Naive B cell (primary cell): ENCODE data around the gene LUZP2. TPM values are rescaled to one million over a fixed set of nuclear protein-coding genes. Genes with fewer than 3 reads are reported as not detected.

Source experiments
- ATAC-seq, 2 donors: fragments of 150-1000 bp; cut with Tn5 transposase; 2 replicates each; pipeline ENCODE4 v1.10.0; 2021; ENCODE audit warnings: low read depth in 2 of 2, mild to moderate bottlenecking in 2 of 2, moderate library complexity in 2 of 2
- DNase-seq: peaks from one replicate; pipeline ENCODE4 v3.0.0; 2022
- H3K27ac Mint-ChIP-seq, 6 donors: one replicate each; pipeline ENCODE4 v1.8.0; 2020 to 2022; ENCODE audit warnings: mild to moderate bottlenecking in 6 of 6, mixed read lengths in 6 of 6, moderate library complexity in 5 of 6, inconsistent platforms in 2 of 6
- H3K27me3 Mint-ChIP-seq, 3 donors: one replicate each; pipeline ENCODE4 v1.8.0; 2021 to 2022; ENCODE audit warnings: mixed read lengths in 3 of 3, mild to moderate bottlenecking in 1 of 3
- H3K36me3 Mint-ChIP-seq, 2 donors: one replicate each; pipeline ENCODE4 v1.8.0; 2020 to 2022; ENCODE audit warnings: mixed read lengths in 2 of 2, inconsistent platforms in 1 of 2, mild to moderate bottlenecking in 1 of 2
- H3K4me1 Mint-ChIP-seq, 3 donors: one replicate each; pipeline ENCODE4 v1.8.0; 2020 to 2022; ENCODE audit warnings: mixed read lengths in 3 of 3, inconsistent platforms in 1 of 3, mild to moderate bottlenecking in 1 of 3, moderate library complexity in 1 of 3
- H3K4me3 Mint-ChIP-seq, 8 donors: one replicate each; pipeline ENCODE4 v1.8.0; 2020 to 2022; ENCODE audit warnings: mild to moderate bottlenecking in 8 of 8, mixed read lengths in 8 of 8, moderate library complexity in 8 of 8, inconsistent platforms in 2 of 8
- H3K9me3 Mint-ChIP-seq, 7 donors: one replicate each; pipeline ENCODE4 v1.8.0; 2020 to 2022; ENCODE audit warnings: mixed read lengths in 7 of 7, mild to moderate bottlenecking in 5 of 7, inconsistent platforms in 2 of 7, moderate library complexity in 1 of 7
- polyA plus RNA-seq, 6 donors: library from polyadenylated mRNA; unstranded; fragments of 300-500 nt; fragmentation: Illumina TruSeq; gene quantifications; one replicate each; pipeline ENCODE4 v1.2.3, GENCODE V29; 2021; ENCODE audit warnings: low read depth in 6 of 6

Gene LUZP2
- polyA plus RNA-seq, 6 donors from 2014 or later: not detected

DNA sequence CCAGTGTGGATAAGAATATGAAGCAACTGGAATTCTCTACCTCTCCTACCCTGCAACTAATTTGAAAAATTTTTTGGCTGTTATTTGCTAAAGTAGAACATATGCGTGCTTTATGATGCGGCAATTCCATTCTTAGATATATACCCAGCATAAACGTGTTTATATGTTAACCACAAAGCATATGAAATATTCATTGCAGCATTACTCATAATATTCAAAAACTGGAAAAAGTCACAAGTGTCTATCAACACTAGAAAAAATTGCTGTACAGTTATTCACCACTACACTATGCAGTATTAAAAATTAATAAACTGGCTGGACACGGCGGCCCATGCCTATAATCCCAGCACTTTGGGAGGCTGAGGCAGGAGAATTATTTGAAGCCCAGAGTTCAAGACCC lies 226.4 kb downstream of the LUZP2 start:
- no peaks in the 10 kb centered on the region for H3K4me1 Mint-ChIP-seq
- H3K27ac Mint-ChIP-seq: peak overlapping the region in 1 of 6 donors; percentile 58
- ATAC-seq (no peak), DNase-seq (no peak)
- H3K36me3 Mint-ChIP-seq: no peaks in the 10 kb centered on the region
- no peak overlapping the region for H3K4me3 Mint-ChIP-seq
- peaks cover 0 to 5% (median 0%) of the 10 kb centered on the region in 7 donors for H3K9me3 Mint-ChIP-seq
- H3K27me3 Mint-ChIP-seq: no peaks in the 10 kb centered on the region

DNA sequence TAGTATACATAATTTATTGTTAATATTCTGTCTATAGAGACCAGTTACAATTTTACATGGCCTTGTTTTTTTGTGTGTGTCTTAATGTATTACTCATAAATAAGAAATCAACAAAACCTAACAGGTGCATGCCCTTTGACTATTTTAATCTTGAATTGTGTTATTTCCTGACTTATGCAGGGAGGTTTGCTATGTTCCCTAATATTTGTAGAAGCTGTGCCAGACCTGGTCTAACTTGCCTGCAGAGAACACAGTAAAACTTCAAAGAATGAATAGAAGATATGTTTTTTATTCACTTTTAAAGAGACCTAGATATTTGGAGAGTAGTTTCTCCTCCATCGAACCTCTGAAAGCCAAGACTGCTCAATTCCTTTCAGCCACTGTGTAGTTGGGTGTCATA lies 234.7 kb downstream of the LUZP2 start:
- no peak overlapping the region for H3K27ac Mint-ChIP-seq
- H3K4me3 Mint-ChIP-seq: no peak overlapping the region
- no peaks in the 10 kb centered on the region for H3K9me3 Mint-ChIP-seq
- H3K4me1 Mint-ChIP-seq: no peaks in the 10 kb centered on the region
- peaks cover 0 to 5% (median 0%) of the 10 kb centered on the region in 3 donors for H3K27me3 Mint-ChIP-seq
- H3K36me3 Mint-ChIP-seq: no peaks in the 10 kb centered on the region
- ATAC-seq (no peak), DNase-seq (no peak)

DNA sequence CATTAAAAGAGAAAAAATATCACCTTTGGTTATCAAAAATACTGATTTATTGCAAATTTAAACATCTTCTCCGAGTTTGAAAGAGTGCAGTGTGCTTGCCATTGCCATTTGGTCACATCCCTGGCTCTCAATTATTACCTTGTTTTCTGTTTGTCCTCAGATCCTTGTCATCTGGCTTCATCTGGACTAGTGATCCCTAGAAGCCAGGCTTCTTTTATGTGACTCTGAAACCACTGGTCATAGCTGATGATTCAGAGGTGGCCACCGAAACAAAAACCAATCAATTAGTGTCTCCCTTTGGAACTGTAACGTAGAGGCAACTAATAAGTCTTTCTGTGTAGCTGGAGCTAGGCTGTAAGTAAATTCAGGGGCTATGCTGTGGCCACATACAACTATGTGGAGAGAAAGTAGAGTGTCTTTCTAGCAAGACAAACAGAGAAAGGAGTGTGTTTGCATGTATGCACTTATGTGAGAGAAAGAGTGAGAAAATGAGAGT lies 237.9 kb downstream of the LUZP2 start:
- Mint-ChIP-seq H3K27ac (no peak overlapping the region), H3K36me3 (no peaks in the 10 kb centered on the region), H3K9me3 (no peaks in the 10 kb centered on the region), H3K4me3 (no peak overlapping the region), H3K27me3 (peaks cover 0 to 5% (median 0%) of the 10 kb centered on the region in 3 donors), H3K4me1 (peaks cover 5 to 8% (median 6%) of the 10 kb centered on the region in 3 donors)
- DNase-seq (no peak), ATAC-seq (no peak)

DNA sequence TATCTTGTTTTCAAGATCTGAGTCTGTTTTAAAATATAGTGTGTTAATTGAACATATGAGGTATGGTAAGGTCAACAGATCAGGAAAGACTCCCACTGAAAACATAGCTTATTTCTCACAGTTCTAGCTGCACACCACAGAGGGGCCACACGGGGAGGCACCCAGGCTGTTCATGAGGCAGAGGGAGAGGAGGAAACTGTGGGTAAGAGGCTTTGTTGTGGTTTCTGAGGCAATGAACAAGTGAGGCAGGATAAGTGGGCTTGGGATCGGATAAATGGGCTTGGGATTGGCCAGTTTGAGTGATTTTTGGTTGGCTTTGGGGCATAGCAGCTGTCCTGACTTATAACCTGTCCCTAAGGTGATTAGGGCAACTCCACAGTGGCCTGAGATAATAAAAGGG lies 242.1 kb downstream of the LUZP2 start:
- peaks cover 0 to 5% (median 0%) of the 10 kb centered on the region in 3 donors for H3K27me3 Mint-ChIP-seq
- peak overlapping the region in 2 of 6 donors; percentile 0 to 4 for H3K27ac Mint-ChIP-seq
- no peak for DNase-seq
- peak in 1 of 2 donors; percentile 36 for ATAC-seq
- H3K4me1 Mint-ChIP-seq: peaks cover 5 to 8% (median 6%) of the 10 kb centered on the region in 3 donors
- H3K36me3 Mint-ChIP-seq: no peaks in the 10 kb centered on the region
- H3K9me3 Mint-ChIP-seq: no peaks in the 10 kb centered on the region
- H3K4me3 Mint-ChIP-seq: no peak overlapping the region

DNA sequence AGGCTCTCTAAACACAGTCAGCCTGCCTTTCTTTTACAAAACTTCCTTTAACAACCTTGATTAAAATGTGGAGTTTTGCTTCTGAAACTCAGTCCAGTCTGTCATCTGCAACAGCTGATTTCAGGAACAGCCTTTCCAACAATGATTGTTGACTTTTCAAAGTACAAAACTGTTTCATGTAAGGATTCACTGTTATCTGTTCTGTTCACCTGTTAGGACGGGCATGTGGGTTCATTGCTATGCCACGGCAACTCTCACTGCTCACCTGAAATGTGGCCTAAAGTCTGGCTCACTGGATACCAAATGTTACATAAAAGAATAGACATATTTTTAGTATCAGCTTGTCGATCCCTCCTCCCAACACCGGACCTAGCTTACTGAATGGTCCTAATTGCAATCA lies 242.8 kb downstream of the LUZP2 start:
- Mint-ChIP-seq H3K36me3 (no peaks in the 10 kb centered on the region), H3K9me3 (peaks cover 0 to 5% (median 0%) of the 10 kb centered on the region in 7 donors), H3K27ac (no peak overlapping the region), H3K27me3 (peaks cover 0 to 5% (median 0%) of the 10 kb centered on the region in 3 donors), H3K4me3 (no peak overlapping the region), H3K4me1 (peaks cover 11 to 14% (median 12%) of the 10 kb centered on the region in 3 donors)
- ATAC-seq (no peak), DNase-seq (no peak)

DNA sequence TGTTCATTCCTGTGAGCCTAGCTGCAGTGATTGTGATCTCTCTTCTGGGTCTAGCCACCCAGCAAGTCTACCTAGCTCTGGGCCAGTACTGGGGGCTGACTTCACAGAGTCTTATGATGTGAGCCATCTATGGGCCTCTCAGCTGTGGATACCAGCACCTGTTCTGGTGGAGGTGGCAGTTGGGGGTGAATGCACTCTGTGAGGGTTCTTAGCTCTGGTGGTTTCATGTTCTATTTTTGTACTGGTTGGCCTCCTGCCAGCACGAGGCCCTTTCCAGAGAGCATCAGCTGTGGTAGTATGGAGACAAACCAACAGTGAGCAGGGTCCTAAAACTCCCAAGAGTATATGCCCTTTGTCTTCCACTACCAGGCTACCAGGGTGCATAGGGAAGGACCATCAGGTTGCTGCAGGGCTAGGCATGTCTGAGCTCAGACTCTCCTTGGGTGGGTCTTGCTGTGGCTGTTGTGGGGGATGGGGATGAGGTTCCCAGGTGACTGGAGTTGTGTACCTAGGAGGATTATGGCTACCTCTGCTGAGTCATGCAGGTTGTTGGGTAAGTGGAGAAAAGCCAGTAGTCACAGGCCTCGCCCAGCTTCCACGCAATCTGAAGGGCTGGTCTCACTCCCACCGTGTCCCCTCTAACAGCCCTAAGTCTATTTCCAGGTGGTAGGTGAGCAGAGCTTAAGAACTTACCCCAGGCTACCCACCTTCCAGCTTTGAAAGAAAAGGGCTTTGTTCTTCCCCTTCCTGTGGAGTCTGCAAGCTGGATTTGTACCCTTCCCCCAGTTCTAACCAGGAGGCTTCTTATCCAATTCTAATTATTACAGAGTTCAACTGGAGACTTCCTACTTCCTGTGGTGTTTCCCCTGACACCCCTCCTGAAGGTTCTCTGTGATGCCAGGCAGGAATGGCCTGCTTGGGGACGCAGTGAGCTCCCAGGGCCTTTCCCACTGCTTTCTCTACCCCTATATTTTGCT lies 250.7 kb downstream of the LUZP2 start:
- peaks cover 26 to 48% (median 41%) of the 10 kb centered on the region in 3 donors for H3K4me1 Mint-ChIP-seq
- no peaks in the 10 kb centered on the region for H3K36me3 Mint-ChIP-seq
- DNase-seq (peak; percentile 14), ATAC-seq (peak in 1 of 2 donors; percentile 46)
- peak overlapping the region; percentile 50 to 90 (median 76) for H3K4me3 Mint-ChIP-seq
- peaks cover 0 to 10% (median 5%) of the 10 kb centered on the region in 7 donors for H3K9me3 Mint-ChIP-seq
- H3K27me3 Mint-ChIP-seq: no peaks in the 10 kb centered on the region
- peak overlapping the region; percentile 43 to 92 (median 90) for H3K27ac Mint-ChIP-seq

DNA sequence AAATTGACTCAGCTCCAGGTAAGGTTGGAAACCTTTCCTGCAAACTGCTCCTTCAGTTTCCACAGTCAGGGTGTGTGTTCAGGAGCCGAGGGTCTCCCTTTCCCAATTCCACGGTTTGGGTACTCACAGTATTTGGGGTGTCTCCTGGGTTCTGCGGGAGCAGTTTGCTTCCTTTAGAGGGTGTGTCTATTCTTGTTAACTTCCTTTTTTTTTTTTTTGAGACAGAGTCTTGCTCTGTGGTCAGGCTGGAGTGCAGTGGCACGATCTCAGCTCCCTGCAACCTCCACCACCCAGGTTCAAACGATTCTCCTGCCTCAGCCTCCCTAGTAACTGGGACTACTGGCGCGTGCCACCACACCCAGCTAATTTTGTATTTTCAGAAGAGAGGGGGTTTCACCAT lies 251.4 kb downstream of the LUZP2 start:
- Mint-ChIP-seq H3K27ac (peak overlapping the region in 3 of 6 donors; percentile 51 to 92 (median 63)), H3K4me1 (peaks cover 26 to 48% (median 41%) of the 10 kb centered on the region in 3 donors), H3K36me3 (no peaks in the 10 kb centered on the region), H3K9me3 (peaks cover 0 to 10% (median 5%) of the 10 kb centered on the region in 7 donors), H3K27me3 (no peaks in the 10 kb centered on the region), H3K4me3 (peak overlapping the region; percentile 50 to 90 (median 76))
- DNase-seq (no peak), ATAC-seq (peak; percentile 30 to 51)

DNA sequence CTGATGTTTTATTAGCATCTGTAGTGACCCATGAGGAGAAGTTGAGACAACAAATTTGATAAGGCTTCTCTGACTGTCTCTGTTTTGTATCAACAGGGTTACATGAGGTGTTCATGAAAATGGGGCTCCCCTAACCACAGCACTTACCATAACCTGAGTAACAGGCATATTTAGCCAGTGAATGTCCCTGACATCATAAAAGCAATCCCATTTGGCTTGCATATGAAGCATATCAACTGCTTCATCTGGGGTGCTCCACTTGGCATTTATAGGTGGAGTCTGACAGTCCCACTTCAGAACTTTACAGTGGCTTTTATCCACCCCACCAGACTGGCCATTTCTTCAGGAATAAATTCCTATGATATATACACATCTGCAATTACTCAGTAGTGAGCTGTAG lies 257.6 kb downstream of the LUZP2 start:
- no peaks in the 10 kb centered on the region for H3K9me3 Mint-ChIP-seq
- no peak for DNase-seq
- peak overlapping the region in 1 of 6 donors; percentile 83 for H3K27ac Mint-ChIP-seq
- ATAC-seq: no peak
- no peaks in the 10 kb centered on the region for H3K36me3 Mint-ChIP-seq
- H3K27me3 Mint-ChIP-seq: no peaks in the 10 kb centered on the region
- H3K4me3 Mint-ChIP-seq: no peak overlapping the region
- H3K4me1 Mint-ChIP-seq: peaks cover 0 to 3% (median under 1%) of the 10 kb centered on the region in 3 donors

DNA sequence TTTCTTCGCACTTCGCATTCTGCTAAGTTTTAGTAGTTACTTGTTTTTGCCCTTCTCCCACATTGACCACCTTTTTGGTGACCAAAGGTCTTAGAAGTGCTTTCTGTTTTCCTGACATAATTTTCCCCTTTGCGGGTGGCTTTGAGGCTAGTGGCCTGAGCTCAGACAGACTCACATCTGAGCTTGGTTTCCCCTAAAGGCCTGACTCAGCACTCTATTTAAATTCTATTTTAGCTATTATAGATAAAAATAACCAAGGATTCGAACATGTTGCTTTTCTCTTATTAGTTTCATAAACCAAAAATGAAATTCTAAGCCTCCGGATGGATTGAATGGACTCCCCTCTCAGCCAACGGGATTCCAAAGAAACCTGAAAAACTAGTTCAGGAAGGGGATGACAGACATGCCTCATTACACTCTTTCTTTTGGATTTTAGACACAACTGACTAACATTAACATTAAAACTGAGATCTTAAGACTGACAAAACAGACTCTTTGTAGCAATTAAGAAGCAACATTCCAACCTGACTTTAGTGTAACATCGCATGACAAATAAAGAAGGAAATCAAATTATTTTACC lies 258.5 kb downstream of the LUZP2 start:
- Mint-ChIP-seq H3K4me1 (peaks cover 0 to 5% (median 0%) of the 10 kb centered on the region in 3 donors), H3K36me3 (no peaks in the 10 kb centered on the region), H3K27ac (no peak overlapping the region), H3K9me3 (no peaks in the 10 kb centered on the region), H3K4me3 (no peak overlapping the region), H3K27me3 (no peaks in the 10 kb centered on the region)
- no peak for DNase-seq
- no peak for ATAC-seq

DNA sequence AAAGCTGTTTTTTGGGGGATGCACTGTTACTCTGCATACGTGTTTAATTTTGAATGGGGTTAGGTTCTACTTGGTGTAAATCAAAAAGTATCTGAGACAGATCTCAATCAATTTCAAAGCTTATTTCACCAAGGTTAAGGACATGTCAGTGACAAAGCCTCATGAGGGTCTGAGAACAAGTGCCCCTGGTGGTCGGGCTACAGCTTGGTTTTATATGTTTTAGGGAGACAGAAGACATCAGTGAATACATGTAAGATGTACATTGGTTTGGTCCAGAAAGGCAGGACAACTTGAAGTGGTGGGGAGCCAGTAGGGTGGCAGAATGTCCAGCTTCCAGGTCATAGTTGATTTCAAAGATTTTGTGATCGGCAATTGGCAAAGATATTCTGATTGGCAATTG lies 262.9 kb downstream of the LUZP2 start:
- Mint-ChIP-seq H3K9me3 (no peaks in the 10 kb centered on the region), H3K4me1 (peaks cover 4 to 6% (median 5%) of the 10 kb centered on the region in 3 donors), H3K27me3 (no peaks in the 10 kb centered on the region), H3K36me3 (no peaks in the 10 kb centered on the region), H3K4me3 (peak overlapping the region in 1 of 8 donors; percentile 16), H3K27ac (peak overlapping the region in 1 of 6 donors; percentile 76)
- DNase-seq (no peak), ATAC-seq (no peak)

DNA sequence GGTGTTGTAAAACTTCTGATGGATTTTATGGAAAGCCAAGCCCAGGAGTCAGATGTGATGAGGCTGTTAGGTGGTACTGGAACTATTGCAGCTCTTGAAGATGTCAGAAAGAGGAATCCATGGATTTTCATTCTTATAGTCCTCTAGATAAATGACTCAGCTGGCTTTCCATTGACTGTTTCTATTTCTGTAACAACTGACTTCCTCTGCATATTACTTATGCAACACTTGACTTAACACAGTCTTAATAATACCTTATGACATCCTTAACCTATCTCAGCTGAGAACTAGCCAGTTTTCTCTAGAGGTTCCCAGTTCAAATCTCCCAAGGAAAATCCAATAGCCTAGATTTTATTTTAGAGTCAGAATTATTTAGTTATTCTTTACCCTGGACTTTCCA lies 263.8 kb downstream of the LUZP2 start:
- no peak for ATAC-seq
- Mint-ChIP-seq H3K36me3 (no peaks in the 10 kb centered on the region), H3K27ac (no peak overlapping the region)

DNA sequence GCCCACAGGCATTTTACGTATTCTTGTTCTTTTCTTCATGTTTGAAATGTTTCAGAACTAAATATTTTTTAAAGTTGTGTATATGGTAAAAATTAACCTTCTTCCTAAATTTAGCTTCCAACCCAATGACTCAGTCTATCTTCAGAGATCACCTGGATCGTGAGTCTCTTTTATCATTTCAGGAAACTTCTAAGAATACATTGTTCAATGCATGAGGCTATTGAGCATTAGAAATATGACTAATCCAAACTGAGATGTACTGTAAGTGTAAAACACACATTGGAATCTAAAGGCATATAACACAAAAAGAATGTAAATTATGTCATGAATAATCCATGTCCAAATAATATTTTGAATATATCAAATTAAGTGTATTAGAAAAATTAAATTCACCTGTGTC lies 265.2 kb downstream of the LUZP2 start:
- Mint-ChIP-seq H3K4me3 (no peak overlapping the region), H3K27me3 (no peaks in the 10 kb centered on the region), H3K27ac (no peak overlapping the region), H3K9me3 (no peaks in the 10 kb centered on the region), H3K4me1 (peaks cover 4 to 6% (median 5%) of the 10 kb centered on the region in 3 donors), H3K36me3 (no peaks in the 10 kb centered on the region)
- ATAC-seq: no peak
- no peak for DNase-seq

More for the DNA sequence above, 263.8 kb downstream of the LUZP2 start:
- H3K4me1 Mint-ChIP-seq: peaks cover 4 to 6% (median 5%) of the 10 kb centered on the region in 3 donors
- H3K9me3 Mint-ChIP-seq: no peaks in the 10 kb centered on the region
- H3K4me3 Mint-ChIP-seq: no peak overlapping the region
- no peaks in the 10 kb centered on the region for H3K27me3 Mint-ChIP-seq
- no peak for DNase-seq

DNA sequence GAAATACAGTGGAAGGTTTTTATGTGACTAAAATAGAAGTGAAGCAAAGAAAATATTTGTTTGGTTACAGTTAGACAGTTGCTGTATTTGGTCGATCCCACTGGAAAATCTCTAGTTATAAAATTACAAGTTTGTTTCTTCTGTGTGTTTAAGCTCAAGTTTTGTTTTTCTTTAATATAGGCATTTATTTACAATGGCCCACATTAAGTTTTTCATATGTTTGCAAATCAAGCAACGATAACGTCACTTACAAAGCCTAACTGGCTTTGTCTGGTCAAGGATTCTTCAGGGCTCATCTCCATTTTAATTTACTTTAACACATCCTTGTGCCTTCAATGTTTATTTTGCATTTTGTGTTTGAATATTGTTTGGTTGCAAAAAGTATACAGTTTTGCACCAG lies 270.6 kb downstream of the LUZP2 start:
- no peaks in the 10 kb centered on the region for H3K36me3 Mint-ChIP-seq
- no peak overlapping the region for H3K27ac Mint-ChIP-seq
- DNase-seq: no peak
- no peaks in the 10 kb centered on the region for H3K27me3 Mint-ChIP-seq
- H3K9me3 Mint-ChIP-seq: no peaks in the 10 kb centered on the region
- H3K4me3 Mint-ChIP-seq: no peak overlapping the region
- no peak for ATAC-seq
- H3K4me1 Mint-ChIP-seq: no peaks in the 10 kb centered on the region
